WTC11 (cell line): ENCODE data around the gene NDRG3.

Experiments used
- ZBTB21 ChIP-seq: sonication (generic); formaldehyde crosslinking; IDR thresholded peaks from 2 replicates; pipeline ENCODE4 v1.8.1; 2023; ENCODE audit warnings: mild to moderate bottlenecking, missing genetic modification reagents, borderline replicate concordance
- TF ChIP-seq, protein P1 (sequence below): fragments of 200-600 bp; IDR thresholded peaks from 2 replicates; pipeline ENCODE4 v1.8.0; 2022; ENCODE audit warnings: antibody characterized with exemption
- TF ChIP-seq, protein P2 (sequence below): sonication (generic); formaldehyde crosslinking; IDR thresholded peaks from 2 replicates; pipeline ENCODE4 v1.8.1; 2023; ENCODE audit warnings: mild to moderate bottlenecking, missing genetic modification reagents, moderate library complexity

DNA sequence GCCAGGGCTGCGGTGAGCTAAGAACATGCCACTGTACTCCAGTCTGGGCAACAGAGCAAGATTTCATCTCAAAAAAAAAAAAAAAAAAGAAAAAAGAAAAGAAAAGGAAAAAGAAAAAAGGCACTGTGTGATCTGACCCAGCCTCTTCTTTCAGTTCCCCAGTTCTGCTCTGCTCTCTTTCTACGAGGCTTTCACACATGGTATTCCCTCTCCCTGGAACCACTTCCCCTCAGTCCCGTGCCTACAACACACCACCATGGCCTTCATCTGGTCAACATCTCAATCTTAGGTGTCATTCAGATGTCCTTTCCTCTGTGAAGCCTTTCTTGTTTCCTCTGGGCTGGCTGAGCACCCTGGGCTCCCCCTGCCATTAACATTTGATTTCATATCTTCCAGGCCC lies 29.9 kb upstream of the NDRG3 start:
- TF ChIP-seq ZBTB21 (CRISPR knock-in tag), result no peak
- TF ChIP-seq, protein P1, sequence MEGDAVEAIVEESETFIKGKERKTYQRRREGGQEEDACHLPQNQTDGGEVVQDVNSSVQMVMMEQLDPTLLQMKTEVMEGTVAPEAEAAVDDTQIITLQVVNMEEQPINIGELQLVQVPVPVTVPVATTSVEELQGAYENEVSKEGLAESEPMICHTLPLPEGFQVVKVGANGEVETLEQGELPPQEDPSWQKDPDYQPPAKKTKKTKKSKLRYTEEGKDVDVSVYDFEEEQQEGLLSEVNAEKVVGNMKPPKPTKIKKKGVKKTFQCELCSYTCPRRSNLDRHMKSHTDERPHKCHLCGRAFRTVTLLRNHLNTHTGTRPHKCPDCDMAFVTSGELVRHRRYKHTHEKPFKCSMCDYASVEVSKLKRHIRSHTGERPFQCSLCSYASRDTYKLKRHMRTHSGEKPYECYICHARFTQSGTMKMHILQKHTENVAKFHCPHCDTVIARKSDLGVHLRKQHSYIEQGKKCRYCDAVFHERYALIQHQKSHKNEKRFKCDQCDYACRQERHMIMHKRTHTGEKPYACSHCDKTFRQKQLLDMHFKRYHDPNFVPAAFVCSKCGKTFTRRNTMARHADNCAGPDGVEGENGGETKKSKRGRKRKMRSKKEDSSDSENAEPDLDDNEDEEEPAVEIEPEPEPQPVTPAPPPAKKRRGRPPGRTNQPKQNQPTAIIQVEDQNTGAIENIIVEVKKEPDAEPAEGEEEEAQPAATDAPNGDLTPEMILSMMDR, result no peak
- TF ChIP-seq, protein P2, sequence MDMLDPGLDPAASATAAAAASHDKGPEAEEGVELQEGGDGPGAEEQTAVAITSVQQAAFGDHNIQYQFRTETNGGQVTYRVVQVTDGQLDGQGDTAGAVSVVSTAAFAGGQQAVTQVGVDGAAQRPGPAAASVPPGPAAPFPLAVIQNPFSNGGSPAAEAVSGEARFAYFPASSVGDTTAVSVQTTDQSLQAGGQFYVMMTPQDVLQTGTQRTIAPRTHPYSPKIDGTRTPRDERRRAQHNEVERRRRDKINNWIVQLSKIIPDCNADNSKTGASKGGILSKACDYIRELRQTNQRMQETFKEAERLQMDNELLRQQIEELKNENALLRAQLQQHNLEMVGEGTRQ (CRISPR knock-in tag), result no peak
